DND-41 (cell line): Measurements from ENCODE around the gene RABGAP1L.

Experiments
- CTCF ChIP-seq: IDR thresholded peaks from 2 replicates; pipeline ENCODE4 v1.5.1; 2012; ENCODE audit warnings: borderline replicate concordance, low read length, moderate library complexity, mild to moderate bottlenecking; ENCODE audit not compliant: poor library complexity, severe bottlenecking; ENCODE audit errors: extremely low read depth
- EZH2 ChIP-seq: IDR thresholded peaks from 3 replicates; pipeline ENCODE4 v1.6.1; 2012; ENCODE audit warnings: borderline replicate concordance, low read depth, mild to moderate bottlenecking, moderate library complexity, low read length, inconsistent platforms; ENCODE audit not compliant: severe bottlenecking

GRCh38 chr1:174153085-174153824, 6.1 kb upstream of the RABGAP1L start:
- TF ChIP-seq EZH2 (no peak), CTCF (peak; percentile 11)
